Neuron (in vitro differentiated cells): ENCODE results near the gene BAIAP2L2.
A peak's percentile ranks its signal among the peaks of the same experiment; 100 is the strongest.

Experiments used
- H2AFZ ChIP-seq: one replicate; pipeline ENCODE4 v1.6.1; 2013; ENCODE audit warnings: low read depth, mild to moderate bottlenecking, inconsistent platforms, low read length, moderate library complexity
- H3K27me3 ChIP-seq: one replicate; pipeline ENCODE4 v1.6.1; 2013; ENCODE audit warnings: low read length; ENCODE audit not compliant: insufficient read depth
- H3K36me3 ChIP-seq: one replicate; pipeline ENCODE4 v1.6.1; 2013; ENCODE audit warnings: low read length; ENCODE audit not compliant: insufficient read depth
- H3K4me1 ChIP-seq: one replicate; pipeline ENCODE4 v1.6.1; 2013; ENCODE audit warnings: low read length; ENCODE audit not compliant: insufficient read depth
- H3K4me3 ChIP-seq: 2 replicates; pipeline ENCODE4 v1.5.1; 2013; ENCODE audit warnings: mild to moderate bottlenecking, low read length, moderate library complexity
- H3K9me3 ChIP-seq: one replicate; pipeline ENCODE4 v1.6.1; 2013; ENCODE audit warnings: low read length

Gene BAIAP2L2

DNA sequence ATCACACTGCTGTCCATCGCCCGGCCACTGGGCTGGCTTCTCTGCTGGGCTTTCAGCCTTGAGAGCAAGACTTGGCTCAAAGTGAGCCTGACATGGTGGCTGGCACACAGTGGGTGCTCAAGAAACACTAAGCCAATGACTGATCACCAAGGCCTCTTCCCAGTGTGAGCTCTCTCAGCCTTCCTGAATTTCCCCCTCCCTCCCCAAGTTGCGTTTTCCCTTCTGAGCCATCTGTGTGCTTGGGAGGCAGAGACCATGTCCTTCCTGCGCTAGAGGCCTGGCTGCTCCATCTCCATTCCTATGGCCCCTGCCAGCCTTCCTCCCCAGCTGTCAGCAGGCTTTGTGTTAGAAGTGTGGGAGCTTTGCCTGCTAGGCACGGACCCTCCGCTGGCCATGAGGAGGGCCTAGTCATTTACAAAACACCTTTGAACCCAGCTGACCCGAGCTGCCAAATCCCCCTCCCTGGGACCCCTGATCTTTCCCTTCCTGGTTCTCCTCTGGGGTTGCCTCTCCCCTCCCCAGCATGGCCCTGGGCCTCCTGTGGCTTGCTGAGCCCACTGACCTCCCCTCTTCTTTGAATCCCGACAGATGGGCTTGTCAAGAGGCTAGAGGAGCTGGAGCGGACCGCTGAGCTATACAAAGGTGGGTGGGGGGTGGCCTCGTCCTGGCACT is 40.1 kb downstream of the BAIAP2L2 start:
- Histone ChIP-seq H3K9me3 (no peaks in the 10 kb centered on the region), H3K4me1 (peaks cover 28% of the 10 kb centered on the region), H3K36me3 (peaks cover 29% of the 10 kb centered on the region), H3K4me3 (no peak overlapping the region), H3K27me3 (no peaks in the 10 kb centered on the region), H2AFZ (no peak overlapping the region)

DNA sequence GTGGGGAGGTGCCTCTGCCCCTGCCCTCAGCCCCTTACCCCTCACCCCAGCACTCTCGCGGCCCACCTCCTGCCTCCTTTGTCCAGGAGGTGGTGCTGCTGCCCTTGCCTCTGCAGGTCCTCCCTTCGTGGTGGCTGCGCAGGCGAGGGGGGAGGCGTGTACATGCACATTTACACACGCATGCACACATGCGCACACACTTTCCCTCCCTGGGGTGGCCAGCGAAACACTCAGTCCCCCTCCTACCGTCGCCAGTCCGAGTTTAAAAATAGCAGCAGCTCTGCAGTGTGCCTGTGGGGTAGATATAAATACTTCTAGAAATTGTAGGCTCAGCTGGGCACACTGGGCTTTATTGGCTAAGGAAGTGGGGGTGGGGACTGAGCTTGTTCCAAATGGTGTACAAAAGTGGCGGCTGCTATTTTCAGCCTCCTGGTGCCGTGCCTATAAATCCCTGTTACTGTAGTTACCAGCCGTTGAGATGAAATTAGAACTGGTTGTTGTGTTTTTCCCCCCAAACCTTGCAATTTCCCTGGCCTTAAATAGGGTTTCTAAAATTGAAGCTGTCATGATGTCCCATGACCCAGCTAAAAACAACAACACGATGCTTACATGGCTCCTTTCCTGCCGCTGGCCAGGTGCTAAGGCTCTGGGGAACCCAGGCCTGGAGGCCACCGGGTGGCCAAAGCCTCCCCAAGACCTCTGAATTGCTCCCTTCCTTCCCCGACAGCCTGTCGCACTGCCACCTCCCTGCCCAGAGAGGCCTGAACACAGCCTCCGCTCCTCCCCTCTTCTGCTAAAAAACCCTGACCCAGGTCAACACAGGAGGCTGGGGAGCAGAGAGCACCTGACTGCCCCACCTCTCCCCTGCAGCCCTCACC is 40.9 kb downstream of the BAIAP2L2 start:
- Histone ChIP-seq H2AFZ (no peak overlapping the region), H3K36me3 (peaks cover 32% of the 10 kb centered on the region), H3K27me3 (no peaks in the 10 kb centered on the region), H3K9me3 (no peaks in the 10 kb centered on the region), H3K4me3 (no peak overlapping the region), H3K4me1 (peaks cover 25% of the 10 kb centered on the region)

DNA sequence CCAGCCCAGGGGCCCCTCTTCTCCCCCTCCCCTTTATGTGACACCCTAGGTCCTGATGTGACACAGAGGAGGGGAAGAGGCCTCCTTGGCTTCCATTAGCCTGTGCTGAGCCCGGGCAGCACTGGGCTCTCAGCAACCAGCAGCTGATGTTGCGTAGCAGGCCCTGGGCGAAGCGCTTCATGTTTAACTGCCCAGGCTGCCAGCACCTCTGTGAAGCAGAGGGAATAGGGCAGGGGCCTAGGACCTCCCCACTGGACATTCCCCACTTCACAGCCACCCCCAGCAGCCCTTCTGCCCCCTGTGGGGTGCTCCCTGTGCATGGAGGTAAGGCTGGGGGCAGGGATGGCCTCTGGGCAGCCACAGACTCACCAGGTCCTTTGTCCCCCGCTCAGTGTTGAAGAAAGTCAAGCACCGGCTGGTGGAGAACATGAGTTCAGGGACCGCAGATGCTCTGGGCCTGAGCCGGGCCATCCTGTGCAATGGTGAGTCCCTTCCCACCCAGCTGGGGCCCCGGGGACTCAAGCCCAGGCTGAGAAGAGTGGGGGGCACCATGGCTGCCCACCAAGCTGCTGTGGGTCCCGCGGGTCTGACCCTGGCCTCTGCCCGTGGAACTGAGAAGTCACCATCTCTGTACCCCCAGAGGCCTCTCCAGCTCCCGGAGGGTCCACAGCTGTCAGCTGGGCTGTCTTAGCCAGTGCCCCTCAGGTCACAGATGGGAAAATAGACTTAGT is 41.7 kb downstream of the BAIAP2L2 start:
- no peaks in the 10 kb centered on the region for H3K9me3 ChIP-seq

DNA sequence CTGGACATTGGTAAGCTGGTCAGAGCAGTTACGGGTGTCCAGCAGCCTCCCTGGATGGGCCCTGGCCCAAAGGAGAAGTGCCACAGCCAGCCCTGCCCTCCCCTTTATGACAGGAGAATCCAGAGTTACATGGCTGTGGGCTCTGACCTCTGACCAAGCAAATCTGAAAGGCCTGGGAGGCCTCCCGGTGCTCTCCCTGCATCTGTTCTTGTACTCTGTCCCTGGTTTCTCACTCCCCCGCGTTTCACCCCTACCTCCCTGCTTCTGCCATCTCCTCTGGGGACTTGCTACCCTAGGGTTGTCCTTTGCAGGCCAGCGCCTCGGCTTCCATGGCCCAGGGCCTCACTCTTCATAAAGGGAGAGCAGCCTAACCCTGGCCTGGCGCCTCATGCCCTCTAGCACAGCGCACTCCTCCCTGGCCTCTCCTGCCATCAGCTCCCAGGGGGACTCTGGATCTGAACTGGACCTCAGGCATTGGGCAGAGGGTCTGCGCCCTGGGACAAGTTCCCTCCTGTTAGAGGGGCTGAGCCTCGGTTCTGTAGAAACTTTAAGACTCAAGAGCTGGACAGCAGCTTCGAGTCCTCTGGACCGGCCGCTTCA is 42.6 kb downstream of the BAIAP2L2 start:
- peaks cover 21% of the 10 kb centered on the region for H3K36me3 ChIP-seq
- no peaks in the 10 kb centered on the region for H3K9me3 ChIP-seq
- no peaks in the 10 kb centered on the region for H3K27me3 ChIP-seq
- H3K4me1 ChIP-seq: peaks cover 25% of the 10 kb centered on the region
- no peak overlapping the region for H2AFZ ChIP-seq
- no peak overlapping the region for H3K4me3 ChIP-seq

More for the DNA sequence above, 41.7 kb downstream of the BAIAP2L2 start:
- Histone ChIP-seq H3K4me1 (peaks cover 25% of the 10 kb centered on the region), H3K36me3 (peaks cover 25% of the 10 kb centered on the region), H2AFZ (no peak overlapping the region), H3K4me3 (no peak overlapping the region), H3K27me3 (no peaks in the 10 kb centered on the region)

DNA sequence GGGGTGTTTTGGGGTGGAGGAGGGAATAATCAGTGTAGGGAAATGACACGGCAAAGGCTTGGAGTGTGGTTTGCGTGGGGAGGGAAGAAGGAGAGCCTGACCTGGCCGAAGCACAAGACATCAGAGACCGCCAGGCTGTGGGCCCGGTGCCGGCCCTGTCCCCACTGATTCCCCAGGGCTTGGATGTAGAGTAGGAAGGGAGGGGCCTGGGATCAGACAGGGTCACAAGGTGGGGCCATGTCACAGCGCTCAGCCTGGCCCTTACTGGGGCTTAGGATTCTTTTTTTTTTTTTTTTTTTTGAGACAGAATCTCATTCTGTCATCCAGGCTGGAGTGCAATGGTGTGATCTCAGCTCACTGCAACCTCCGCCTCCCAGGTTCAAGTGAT is 43.5 kb downstream of the BAIAP2L2 start:
- Histone ChIP-seq H3K4me3 (no peak overlapping the region), H2AFZ (no peak overlapping the region), H3K4me1 (peaks cover 25% of the 10 kb centered on the region), H3K36me3 (peaks cover 16% of the 10 kb centered on the region), H3K9me3 (no peaks in the 10 kb centered on the region), H3K27me3 (no peaks in the 10 kb centered on the region)

DNA sequence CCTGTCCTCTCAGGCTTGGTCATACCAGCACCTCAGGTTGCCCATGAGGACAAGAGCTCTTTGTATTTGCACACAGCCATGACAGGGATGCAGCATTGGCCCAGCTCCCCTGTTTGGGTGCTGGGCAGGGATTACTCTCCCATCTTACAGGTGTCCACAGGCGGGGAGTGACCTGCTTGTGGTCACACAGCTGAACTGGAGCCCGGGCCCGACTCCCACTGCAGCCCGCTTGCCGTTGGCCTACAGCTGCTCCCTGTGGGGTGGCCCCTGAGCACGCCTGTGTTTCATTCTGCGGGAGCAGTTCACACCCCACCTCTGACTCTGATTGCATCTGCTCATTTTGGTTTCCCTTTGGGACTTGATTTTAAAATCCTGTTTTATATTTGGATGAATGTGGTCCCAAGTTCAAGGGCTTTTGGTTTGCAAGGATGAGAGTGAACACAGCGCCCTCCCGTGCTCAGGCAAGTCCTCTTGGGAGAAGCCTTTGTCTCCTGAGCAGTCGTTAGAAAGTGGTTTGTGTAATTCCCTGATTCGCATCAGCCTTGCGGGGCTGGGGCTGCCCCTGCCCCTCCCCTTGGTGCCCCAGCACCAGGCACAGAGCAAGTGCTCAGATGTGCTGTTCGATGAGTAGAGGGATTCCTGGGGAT is 44.0 kb downstream of the BAIAP2L2 start:
- Histone ChIP-seq H3K4me1 (peaks cover 25% of the 10 kb centered on the region), H2AFZ (no peak overlapping the region), H3K4me3 (no peak overlapping the region), H3K36me3 (peaks cover 16% of the 10 kb centered on the region), H3K27me3 (no peaks in the 10 kb centered on the region), H3K9me3 (no peaks in the 10 kb centered on the region)

DNA sequence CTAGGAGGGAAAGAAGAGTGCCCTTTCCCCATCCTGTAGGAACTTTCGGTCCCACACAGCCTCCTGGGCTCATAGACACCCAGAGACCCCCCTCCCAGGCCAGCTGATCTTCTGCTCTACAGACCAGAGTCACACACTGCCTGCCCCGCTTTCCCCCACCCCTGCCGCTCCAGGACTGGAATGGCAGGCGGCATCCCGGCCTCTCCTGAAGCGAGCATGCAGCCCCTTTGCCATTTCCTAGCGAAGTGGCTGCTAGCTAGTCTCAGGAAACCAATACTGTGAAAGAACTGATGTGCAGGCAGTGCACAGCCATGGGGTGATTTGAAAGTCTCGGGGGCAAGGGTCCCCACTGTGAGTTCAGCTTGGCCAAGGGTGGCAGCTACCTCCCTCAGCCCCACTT is 44.9 kb downstream of the BAIAP2L2 start:
- Histone ChIP-seq H3K9me3 (no peaks in the 10 kb centered on the region), H3K4me1 (peaks cover 23% of the 10 kb centered on the region), H3K4me3 (no peak overlapping the region), H3K27me3 (no peaks in the 10 kb centered on the region), H2AFZ (no peak overlapping the region), H3K36me3 (peaks cover 16% of the 10 kb centered on the region)

DNA sequence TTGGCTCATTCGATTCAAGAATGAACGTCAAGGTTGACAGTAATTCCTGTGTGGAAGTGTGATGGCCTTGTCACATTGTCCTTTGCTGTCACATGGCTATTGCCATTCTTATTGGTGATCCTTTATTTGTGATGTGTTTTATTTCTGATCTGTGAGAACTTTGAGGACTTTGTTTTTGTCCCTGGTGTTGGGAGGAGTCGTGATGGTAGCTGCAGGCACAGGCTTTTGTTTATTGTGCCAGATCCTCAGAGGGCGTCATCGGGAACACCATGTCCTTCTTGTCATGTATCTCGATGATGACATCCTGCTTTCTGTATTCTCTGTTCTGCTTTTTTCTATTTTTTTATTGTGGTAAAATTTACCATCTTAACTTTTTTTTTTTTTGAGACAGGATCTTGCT is 47.7 kb downstream of the BAIAP2L2 start:
- H3K36me3 ChIP-seq: peaks cover 27% of the 10 kb centered on the region

DNA sequence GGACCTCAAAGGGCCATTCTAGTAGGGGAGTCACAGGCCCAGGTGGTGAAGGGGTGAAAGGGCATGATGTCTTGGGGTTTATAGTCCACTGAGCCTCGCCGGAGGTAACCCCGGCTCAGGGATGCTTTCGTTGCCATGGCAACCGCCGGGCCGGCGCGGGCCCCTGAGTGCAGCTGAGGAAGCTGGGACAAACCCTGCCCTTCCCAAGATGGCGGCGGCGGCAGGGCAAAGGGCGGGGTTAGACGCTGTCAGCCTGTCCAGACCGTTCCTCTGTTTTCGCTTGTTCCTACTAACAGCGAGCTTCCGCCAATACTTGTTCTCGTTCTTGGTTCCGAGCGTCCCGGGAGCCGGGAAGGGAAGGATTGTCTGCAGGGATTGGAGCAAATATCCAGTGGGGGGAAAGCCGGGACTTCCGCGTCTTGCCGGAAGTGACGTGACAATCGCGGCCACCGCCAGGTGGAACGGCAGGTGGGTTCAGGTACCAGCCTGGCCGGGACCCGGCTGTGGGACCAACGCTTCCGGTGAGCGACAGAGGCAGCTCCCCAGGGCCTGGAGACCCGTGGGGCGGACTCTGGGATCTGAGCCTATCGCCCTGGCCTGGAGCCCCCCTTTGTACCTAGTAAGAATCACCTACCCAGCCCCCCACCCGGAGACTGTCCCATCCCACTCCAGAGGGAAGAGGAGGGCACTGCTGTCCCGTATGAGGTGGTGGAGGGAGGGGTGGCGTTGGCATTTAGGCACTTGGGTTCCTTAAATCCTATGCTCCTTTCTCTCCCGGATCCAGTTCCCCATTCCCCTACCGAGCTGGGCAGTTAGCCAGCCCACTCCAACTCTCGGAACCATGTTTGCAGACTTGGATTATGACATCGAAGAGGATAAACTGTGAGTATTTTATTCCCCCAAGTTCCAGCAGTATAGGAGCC is 53.3 kb downstream of the BAIAP2L2 start, which contains the start of gene PICK1:
TSS of gene PICK1 (plus strand) at position 436 of the 923 bp plus-strand sequence. CDS start at position 842, 406 bp downstream.
- H3K27me3 ChIP-seq: peaks cover 2% of the 10 kb centered on the region
- H3K4me1 ChIP-seq: peaks cover 11% of the 10 kb centered on the region
- peak within 1 kb of the TSS; percentile 57 for H3K4me3 ChIP-seq
- H3K9me3 ChIP-seq: no peaks in the 10 kb centered on the region
- H3K36me3 ChIP-seq: peaks cover 12% of the 10 kb centered on the region
- H2AFZ ChIP-seq: peak within 1 kb of the TSS; percentile 82

More for the DNA sequence above, 47.7 kb downstream of the BAIAP2L2 start:
- Histone ChIP-seq H3K4me3 (no peak overlapping the region), H2AFZ (no peak overlapping the region), H3K9me3 (no peaks in the 10 kb centered on the region), H3K4me1 (peaks cover 13% of the 10 kb centered on the region), H3K27me3 (no peaks in the 10 kb centered on the region)

DNA sequence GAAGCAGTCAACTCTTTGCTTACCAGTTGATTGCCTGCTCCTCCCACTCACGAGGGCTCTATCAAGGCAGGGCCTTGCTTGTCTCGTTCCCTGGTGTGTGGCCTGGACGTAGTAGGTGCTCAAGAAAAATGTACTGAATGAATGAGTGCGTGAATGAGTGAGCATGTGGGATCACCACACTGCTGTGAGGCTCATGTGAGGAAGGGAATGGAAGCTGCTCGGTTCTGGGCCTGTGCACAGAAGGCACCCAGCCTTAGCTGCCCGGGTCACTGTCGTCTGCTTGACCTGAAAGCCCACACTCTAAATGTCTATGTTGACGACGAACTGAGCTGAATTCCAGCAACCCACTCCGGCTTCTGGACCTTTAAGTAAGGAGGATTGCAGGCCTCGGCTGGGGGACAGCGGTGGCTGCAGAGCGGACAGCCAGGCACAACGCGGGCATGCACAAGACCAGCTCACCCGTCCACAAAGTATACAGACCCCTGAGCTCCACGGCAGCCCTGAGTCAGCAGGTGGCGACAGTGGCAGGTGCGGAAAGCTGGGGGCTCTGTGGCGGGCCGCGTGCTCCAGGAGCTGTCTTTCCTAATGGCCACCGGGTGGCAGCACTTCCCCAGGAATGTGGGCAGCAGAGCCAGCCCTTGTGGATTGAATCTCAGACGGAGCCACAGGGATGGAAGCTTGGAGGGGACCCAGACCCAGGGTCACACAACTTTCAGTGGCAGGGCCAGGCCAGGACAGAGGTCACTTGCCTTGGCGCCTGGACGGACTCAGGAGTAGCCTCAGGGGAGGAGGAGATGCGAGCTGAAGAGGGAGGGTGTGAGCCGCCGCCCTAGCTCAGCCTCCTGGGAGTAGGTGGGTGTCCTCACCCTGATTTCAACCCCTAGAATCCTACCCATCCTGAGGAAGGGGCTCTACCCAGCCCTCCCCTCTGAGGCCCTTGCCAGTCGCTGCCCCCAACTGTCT is 58.3 kb downstream of the BAIAP2L2 start:
- no peaks in the 10 kb centered on the region for H3K9me3 ChIP-seq
- no peak overlapping the region for H3K4me3 ChIP-seq
- H2AFZ ChIP-seq: no peak overlapping the region
- peaks cover 4% of the 10 kb centered on the region for H3K4me1 ChIP-seq
- H3K27me3 ChIP-seq: peaks cover 5% of the 10 kb centered on the region
- H3K36me3 ChIP-seq: no peaks in the 10 kb centered on the region

DNA sequence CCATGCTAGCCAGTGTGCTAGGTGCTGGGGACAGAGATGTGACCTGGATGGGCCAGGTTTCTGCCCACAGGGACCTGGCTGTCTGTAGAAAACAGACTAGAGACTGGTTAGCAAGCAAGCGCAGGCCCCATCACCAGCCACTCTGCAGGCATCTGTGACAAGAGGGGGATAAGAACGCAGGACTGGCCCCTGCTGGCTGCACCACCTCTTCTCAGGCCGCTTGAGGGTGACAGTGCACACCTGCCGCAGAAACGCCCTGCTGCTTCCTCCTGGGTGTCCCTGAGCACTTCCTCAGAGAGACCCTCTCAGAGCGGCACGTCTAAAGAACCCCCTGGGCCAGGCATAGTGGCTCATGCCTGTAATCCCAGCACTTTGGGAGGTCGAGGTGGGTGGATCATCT is 59.2 kb downstream of the BAIAP2L2 start:
- Histone ChIP-seq H3K4me3 (no peak overlapping the region), H3K27me3 (peaks cover 5% of the 10 kb centered on the region), H3K9me3 (no peaks in the 10 kb centered on the region), H2AFZ (no peak overlapping the region), H3K36me3 (no peaks in the 10 kb centered on the region), H3K4me1 (peaks cover 5% of the 10 kb centered on the region)
